Glomerular visceral epithelial cell (primary cell): ENCODE measurements around the gene AEN.
"Not testable (repeated sequence)": the region's sequence is repeated elsewhere in the genome, so short reads cannot be mapped to it uniquely, and the experiment has no call there.

Source experiments
- DNase-seq: peaks from one replicate; pipeline ENCODE4 v3.0.0-alpha.2; 2016; ENCODE audit errors: extremely low spot score

AEN gene

GRCh38 chr15:88630798-88631463 is 9.8 kb downstream of the AEN start:
- no peak for DNase-seq

DNA sequence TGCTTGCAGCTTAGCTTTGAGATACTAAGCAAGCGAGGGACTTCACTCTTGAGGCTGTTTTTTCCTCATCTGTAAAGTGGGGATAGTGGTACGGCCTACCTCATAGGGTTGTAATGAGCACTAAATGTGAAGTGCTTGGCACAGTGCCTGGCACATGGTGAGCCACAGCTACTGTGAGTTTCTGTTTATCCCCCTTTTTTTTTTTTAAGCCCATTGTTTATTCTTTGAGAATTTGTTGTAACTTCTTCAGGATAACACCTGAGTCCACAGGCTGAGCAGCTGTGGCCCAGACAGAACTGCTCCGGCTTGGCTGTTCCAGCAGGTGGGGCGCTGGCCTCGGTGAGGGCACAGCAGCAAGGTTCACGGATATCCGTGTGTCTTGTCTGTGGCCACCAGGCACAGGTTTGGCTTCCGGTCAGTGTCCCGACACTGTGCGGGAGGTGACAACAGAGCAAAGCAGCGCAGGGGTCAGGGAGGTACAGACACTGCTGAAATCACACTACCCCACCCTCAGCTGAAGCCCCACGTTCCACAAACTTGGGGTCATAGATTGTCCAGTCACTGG is 10.4 kb downstream of the AEN start:
- DNase-seq: no peak

- DNase-seq: not testable (repeated sequence)
Observed at GRCh38 chr15:88632797-88633196, 11.7 kb downstream of the AEN start.

- no peak for DNase-seq
Observed at GRCh38 chr15:88634449-88634848, 13.3 kb downstream of the AEN start.

DNA sequence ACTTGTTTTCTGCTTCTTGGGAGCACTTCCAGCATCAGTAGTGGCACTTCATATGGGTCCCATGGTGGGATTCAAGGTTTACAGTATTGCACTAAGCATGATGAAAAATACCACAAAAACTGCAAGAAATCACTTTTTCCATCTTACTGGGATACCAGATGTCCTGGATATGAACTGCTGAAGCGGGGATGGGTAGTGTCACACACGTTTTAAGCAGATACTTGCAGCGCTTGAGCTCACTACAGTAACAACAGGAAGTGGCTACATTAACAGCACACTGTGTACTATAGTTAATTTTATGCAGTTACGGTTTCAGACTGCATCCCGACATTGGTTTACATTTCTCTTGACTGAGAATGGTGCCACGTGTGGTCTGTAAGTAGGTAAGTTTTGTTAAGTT is 14.2 kb downstream of the AEN start:
- no peak for DNase-seq

- DNase-seq: no peak
Observed at GRCh38 chr15:88636050-88636449, 14.9 kb downstream of the AEN start.

- DNase-seq: no peak
Observed at GRCh38 chr15:88636654-88637053, 15.5 kb downstream of the AEN start.

DNA sequence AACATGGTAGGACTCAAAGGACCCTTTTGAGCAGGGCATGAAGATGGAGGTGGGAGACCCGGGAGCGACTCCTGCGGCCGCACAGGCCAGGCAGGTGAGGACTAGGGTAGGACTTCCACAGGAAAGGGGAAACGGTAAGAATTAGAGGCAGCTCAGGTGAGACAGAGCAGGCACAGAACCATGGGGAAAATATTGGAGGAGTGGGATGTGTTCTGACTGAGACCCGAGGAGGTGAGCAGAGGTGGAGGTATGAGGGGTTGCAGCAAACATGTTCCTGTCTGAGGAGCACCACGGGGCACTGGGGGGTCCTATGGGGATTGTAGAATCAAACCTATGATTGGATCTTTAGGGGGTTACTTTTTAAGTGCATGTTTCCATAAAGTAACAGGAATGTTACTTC is 16.3 kb downstream of the AEN start:
- DNase-seq: no peak

DNA sequence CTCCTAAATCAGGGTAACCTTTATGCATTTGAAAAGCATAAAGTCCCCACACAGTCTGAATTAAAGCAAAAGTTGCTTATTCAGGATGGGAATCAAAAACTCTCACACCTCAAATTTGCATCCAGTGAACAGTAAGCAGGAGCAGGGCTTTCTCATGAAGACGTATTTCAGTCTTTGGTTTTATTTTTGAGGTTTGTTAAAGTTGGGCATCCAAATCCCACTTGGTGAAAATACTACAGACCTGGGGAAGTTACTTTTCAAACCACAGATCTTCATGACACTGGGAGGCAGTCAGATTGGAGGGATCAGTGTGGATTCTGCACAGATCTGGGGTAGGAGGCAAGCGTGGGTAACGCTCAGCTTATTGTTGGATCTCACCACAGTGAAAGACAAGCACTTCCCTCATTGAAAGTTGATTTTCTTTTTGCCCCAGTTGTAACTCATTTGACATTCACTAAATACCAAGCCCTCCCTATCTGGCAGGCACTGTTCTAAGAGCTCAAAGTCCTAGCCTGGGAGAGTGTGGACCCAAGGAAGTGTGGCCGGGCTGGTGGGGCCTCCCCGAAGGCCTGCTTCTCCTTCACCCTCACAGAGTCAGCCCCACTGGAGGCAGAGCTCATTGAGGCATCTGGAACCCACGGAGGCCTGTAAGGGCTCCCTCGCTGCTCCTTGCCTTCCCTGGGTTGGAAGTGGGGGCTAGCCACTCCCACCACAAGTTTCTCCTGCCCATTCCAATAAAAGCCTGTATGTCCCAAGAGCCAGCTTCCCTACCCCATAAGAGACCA is 16.9 kb downstream of the AEN start:
- no peak for DNase-seq

DNA sequence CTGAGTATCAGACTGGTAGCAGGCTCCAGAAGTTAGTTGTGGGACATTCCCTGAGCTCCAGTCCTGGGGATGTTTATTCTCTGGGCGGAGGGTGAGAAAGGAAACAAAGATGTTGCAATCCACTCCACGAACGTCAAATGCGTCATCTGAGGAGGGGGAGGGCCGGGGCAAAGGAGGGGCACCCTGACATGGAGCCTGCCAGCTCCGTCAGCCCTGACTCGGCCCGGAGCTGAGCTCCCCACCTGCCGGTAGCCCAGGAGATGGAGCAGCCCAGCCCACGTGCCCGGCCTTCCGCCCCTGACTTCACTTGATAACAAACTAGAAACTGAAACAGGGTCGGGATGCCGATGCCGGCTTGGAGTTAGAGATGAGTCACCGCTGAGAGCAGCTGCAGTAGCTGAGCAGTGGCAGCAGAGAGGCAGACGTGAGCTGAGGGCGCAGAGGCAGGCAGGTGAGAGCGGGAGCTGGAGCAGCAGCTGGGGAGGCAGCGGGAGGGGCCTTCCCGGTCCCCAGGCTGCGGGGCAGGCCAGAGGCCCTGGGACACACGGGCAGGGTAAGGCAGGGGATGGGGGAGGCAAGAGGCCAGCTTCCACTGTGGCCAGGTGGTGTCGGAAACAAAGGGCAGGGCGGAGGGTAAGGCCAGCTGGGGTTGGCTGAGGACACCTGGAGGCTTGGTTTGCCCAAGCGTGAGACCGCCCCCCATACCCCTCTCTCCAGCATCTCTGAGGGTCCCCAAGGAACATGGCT is 17.7 kb downstream of the AEN start, which contains the start of gene ISG20:
TSS of gene ISG20 (plus strand) at position 391 of the 747 bp plus-strand sequence. CDS start at position 742, 351 bp downstream.
- peak; percentile 97 for DNase-seq

DNA sequence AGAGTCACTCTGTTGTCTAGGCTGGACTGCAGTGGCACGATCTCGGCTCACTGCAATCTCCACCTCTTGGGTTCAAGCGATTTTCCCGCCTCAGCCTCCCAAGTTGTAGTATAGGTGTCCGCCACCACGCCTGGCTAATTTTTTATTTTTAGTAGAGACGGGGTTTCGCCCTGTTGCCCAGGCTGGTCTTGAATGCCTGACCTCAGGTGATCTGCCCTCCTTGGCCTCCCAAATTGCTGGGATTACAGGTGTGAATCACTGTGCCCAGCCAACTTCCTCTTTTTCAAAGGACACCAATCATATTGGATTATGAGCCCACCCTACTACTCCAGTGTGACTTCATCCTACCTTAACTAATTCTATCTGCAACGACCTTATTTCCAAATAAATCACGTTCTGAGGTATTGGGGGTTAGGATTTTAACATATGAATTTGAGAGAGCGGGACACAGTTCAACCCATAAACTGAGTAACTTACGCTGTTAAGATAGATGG is 20.9 kb downstream of the AEN start:
- DNase-seq: no peak

DNA sequence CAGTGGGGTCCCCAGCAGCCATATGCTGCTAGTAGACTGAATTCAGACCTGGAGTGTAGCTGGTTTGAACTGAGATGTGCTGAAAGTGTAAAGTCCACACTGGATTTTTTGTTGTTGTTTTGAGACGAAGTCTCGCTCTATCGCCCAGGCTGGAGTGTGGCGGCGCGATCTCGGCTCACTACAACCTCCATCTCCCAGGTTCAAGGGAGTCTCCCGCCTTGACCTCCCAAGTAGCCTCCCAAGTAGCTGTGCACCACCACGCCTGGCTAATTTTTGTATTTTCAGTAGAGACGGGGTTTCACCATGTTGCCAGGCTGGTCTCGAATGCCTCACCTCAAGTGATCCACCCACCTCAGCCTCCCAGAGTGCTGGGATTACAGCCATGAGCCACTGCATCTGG is 21.4 kb downstream of the AEN start:
- not testable (repeated sequence) for DNase-seq

DNA sequence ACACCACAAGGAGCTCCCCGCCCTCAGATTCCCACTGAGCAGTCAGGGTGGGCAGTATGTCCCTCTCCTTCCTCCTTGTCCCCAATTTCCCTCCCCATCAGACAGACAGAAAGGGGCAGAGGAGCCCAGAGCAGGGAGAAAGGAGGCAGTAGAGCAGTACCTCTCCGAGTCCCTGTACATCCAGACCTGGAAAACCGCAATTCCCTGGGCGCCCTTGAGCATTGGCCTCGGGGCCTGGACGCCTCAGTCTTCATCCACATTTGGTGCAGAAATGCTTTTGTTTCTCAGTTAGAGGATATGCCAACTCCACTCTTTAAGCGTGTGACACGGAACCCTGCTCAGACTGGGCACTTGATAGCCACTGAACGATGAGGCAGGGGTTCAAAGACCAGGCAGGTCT is 23.6 kb downstream of the AEN start:
- DNase-seq: no peak

- no peak for DNase-seq
Observed at GRCh38 chr15:88645171-88646087, 24.3 kb downstream of the AEN start.

- no peak for DNase-seq
Observed at GRCh38 chr15:88646088-88646405, 24.9 kb downstream of the AEN start.

- no peak for DNase-seq
Observed at GRCh38 chr15:88646951-88647350, 25.8 kb downstream of the AEN start.

- DNase-seq: no peak
Observed at GRCh38 chr15:88647351-88648105, 26.4 kb downstream of the AEN start.

- DNase-seq: no peak
Observed at GRCh38 chr15:88648357-88649214, 27.4 kb downstream of the AEN start.

- DNase-seq: peak; percentile 74
Observed at GRCh38 chr15:88649286-88649733, 28.2 kb downstream of the AEN start.
